Tibial nerve (tissue), 4 donors: ENCODE results near the gene AKT3. TPM values are rescaled to one million over a fixed set of nuclear protein-coding genes. Genes with fewer than 3 reads are reported as not detected.
"Not testable (repeated sequence)": the region's sequence is repeated elsewhere in the genome, so short reads cannot be mapped to it uniquely, and the experiment has no call there.

Source experiments
- DNase-seq, 2 donors: peaks; one replicate each; pipeline ENCODE4 v3.0.0-alpha.2; 2019; ENCODE audit warnings: low spot score in 2 of 2
- H3K27ac ChIP-seq, 4 donors: fragments of 200-600 bp; sonication (generic) in 3 of 4; one replicate each; pipeline ENCODE4 v1.5.1; 2017 to 2019; ENCODE audit warnings: mild to moderate bottlenecking in 1 of 4
- H3K27me3 ChIP-seq, 2 donors: fragments of 200-600 bp; sonication (generic) in 1 of 2; one replicate each; pipeline versions ENCODE4 v1.5.1 to v1.6.0; 2017 to 2019
- H3K36me3 ChIP-seq, 3 donors: fragments of 200-600 bp; sonication (generic); one replicate each; pipeline ENCODE4 v1.5.1; 2018 to 2019
- H3K4me1 ChIP-seq, 4 donors: fragments of 200-600 bp; sonication (generic) in 3 of 4; one replicate each; pipeline ENCODE4 v1.5.1; 2017 to 2019
- H3K4me3 ChIP-seq, 4 donors: fragments of 200-600 bp; sonication (generic) in 3 of 4; one replicate each; pipeline ENCODE4 v1.5.1; 2017 to 2019; ENCODE audit warnings: mild to moderate bottlenecking in 1 of 4, moderate library complexity in 1 of 4
- H3K9me3 ChIP-seq, 4 donors: fragments of 200-600 bp; sonication (generic) in 3 of 4; one replicate each; pipeline ENCODE4 v1.5.1; 2017 to 2019
- CTCF ChIP-seq, 5 experiments: fragments of 200-600 bp in 3 of 5; fragments of 450-650 bp in 2 of 5; sonication (generic) in 3 of 5; IDR thresholded peaks; one replicate each; pipeline ENCODE4 v1.5.1; 2016 to 2019; ENCODE audit warnings: antibody characterized with exemption in 5 of 5, mild to moderate bottlenecking in 3 of 5, moderate library complexity in 2 of 5
- EP300 ChIP-seq, 2 donors: sonication (generic); formaldehyde crosslinking; IDR thresholded peaks; one replicate each; pipeline ENCODE4 v1.6.1; 2017; ENCODE audit warnings: antibody characterized with exemption in 2 of 2, mild to moderate bottlenecking in 1 of 2
- POLR2A ChIP-seq, 2 donors: fragments of 450-650 bp; IDR thresholded peaks; one replicate each; pipeline ENCODE4 v1.6.1; 2017; ENCODE audit warnings: antibody characterized with exemption in 2 of 2, mild to moderate bottlenecking in 2 of 2, moderate library complexity in 2 of 2
- WGBS, 2 donors: methylation state at CpG; one replicate each; pipeline ENCODE4 v1.1.5; 2018; 5-methylcytosine and 5-hydroxymethylcytosine counted together
- total RNA-seq, 4 donors: library from RNA; depleted of rRNA; stranded (reverse); fragments of >200 nt; gene quantifications; one replicate each; pipeline ENCODE4 v1.1.0, GENCODE V29; 2016

AKT3 gene
- total RNA-seq, 4 donors from 2014 or later, result 58.8 to 76.0 (median 69.2) TPM

DNA sequence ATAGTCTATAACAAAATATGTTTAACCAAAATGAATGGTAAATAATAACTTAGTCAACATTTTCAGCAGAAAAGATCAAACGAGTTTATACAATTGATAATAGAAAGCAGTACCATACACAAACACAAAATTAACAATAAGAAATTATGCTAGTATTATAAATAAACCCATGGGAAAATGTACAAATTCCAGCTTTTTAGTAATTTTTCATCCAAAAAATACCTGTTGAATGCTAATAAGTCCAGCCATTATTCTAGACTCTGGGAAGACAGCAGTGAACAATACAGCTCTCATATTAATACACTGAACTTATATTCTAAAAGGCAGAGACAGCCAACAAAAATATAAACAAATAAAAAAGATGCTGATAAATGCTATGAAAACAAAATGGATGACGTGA, 66.3 kb downstream of the AKT3 start:
- 58 to 60% methylated on average over 2 of the region's 2 CpGs for WGBS, 2 donors
- TF ChIP-seq POLR2A (IDR thresholded peaks at IDR 0.05) (no peak), EP300 (IDR thresholded peaks at IDR 0.05) (no peak), CTCF (IDR thresholded peaks at IDR 0.05) (no peak)
- Histone ChIP-seq H3K36me3 (no peaks in the 10 kb centered on the region), H3K9me3 (no peaks in the 10 kb centered on the region), H3K4me1 (peaks cover 3 to 51% (median 4%) of the 10 kb centered on the region in 4 donors), H3K4me3 (no peak overlapping the region), H3K27me3 (no peaks in the 10 kb centered on the region), H3K27ac (peak overlapping the region in 1 of 4 donors; percentile 3)
- DNase-seq, result no peak

DNA sequence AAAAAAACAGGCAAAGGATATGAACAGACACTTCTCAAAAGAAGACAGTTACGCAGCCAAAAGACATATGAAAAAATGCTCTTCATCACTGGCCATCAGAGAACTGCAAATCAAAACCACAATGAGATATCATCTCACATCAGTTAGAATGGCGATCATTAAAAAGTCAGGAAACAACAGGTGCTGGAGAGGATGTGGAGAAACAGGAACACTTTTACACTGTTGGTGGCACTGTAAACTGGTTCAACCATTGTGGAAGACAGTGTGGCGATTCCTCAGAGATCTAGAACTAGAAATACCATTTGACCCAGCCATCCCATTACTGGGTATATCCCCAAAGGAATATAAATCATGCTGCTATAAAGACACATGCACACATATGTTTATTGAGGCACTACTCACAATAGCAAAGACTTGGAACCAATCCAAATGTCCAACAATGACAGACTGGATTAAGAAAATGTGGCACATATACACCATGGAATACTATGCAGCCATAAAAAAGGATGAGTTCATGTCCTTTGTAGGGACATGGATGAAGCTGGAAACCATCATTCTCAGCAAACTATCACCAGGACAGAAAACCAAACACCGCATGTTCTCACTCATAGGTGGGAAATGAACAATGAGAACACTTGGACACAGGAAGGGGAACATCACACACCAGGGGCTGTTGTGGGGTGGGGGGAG, 77.5 kb downstream of the AKT3 start:
- DNase-seq, result not testable (repeated sequence)

GRCh38 chr1:243770860-243771259, 79.2 kb downstream of the AKT3 start:
- no peaks in the 10 kb centered on the region for H3K9me3 ChIP-seq
- H3K4me3 ChIP-seq, result no peak overlapping the region
- WGBS, 2 donors, result 80 to 89% methylated on average over 1 of the region's 1 CpG
- H3K27ac ChIP-seq, result no peak overlapping the region
- no peak for DNase-seq
- peaks cover 0 to 6% (median 0%) of the 10 kb centered on the region in 4 donors for H3K4me1 ChIP-seq
- no peaks in the 10 kb centered on the region for H3K27me3 ChIP-seq
- H3K36me3 ChIP-seq, result no peaks in the 10 kb centered on the region
- TF ChIP-seq POLR2A (IDR thresholded peaks at IDR 0.05) (no peak), CTCF (IDR thresholded peaks at IDR 0.05) (no peak), EP300 (IDR thresholded peaks at IDR 0.05) (no peak)

More for the DNA sequence above, 77.5 kb downstream of the AKT3 start:
- not testable (repeated sequence) for H3K36me3 ChIP-seq, H3K9me3 ChIP-seq, H3K27ac ChIP-seq, H3K4me3 ChIP-seq, H3K4me1 ChIP-seq, H3K27me3 ChIP-seq
- 95 to 100% methylated on average over 4 of the region's 4 CpGs for WGBS, 2 donors

- TF ChIP-seq POLR2A (IDR thresholded peaks at IDR 0.05) (no peak), CTCF (IDR thresholded peaks at IDR 0.05) (no peak), EP300 (IDR thresholded peaks at IDR 0.05) (no peak)
- peaks cover 0 to 19% (median 0%) of the 10 kb centered on the region in 4 donors for H3K4me1 ChIP-seq
- no peaks in the 10 kb centered on the region for H3K9me3 ChIP-seq
- no peak for DNase-seq
- no peaks in the 10 kb centered on the region for H3K36me3 ChIP-seq
- no peak overlapping the region for H3K4me3 ChIP-seq
- H3K27me3 ChIP-seq, result no peaks in the 10 kb centered on the region
- 77 to 78% methylated on average over 2 of the region's 2 CpGs for WGBS, 2 donors
- H3K27ac ChIP-seq, result no peak overlapping the region
Measured at GRCh38 chr1:243765676-243766075, 84.4 kb downstream of the AKT3 start.

- DNase-seq, result no peak
Measured at GRCh38 chr1:243763806-243764205, 86.2 kb downstream of the AKT3 start.

More at GRCh38 chr1:243763806-243764205, 86.2 kb downstream of the AKT3 start:
- Histone ChIP-seq H3K36me3 (no peaks in the 10 kb centered on the region), H3K27me3 (no peaks in the 10 kb centered on the region), H3K27ac (no peak overlapping the region), H3K4me1 (peaks cover 0 to 22% (median 0%) of the 10 kb centered on the region in 4 donors), H3K4me3 (no peak overlapping the region), H3K9me3 (no peaks in the 10 kb centered on the region)
- WGBS, 2 donors, result 72 to 76% methylated on average over 5 of the region's 5 CpGs
- TF ChIP-seq EP300 (IDR thresholded peaks at IDR 0.05) (no peak), POLR2A (IDR thresholded peaks at IDR 0.05) (no peak), CTCF (IDR thresholded peaks at IDR 0.05) (no peak)
